ENCODE results near the gene HAPLN2.

HAPLN2 gene

DNA sequence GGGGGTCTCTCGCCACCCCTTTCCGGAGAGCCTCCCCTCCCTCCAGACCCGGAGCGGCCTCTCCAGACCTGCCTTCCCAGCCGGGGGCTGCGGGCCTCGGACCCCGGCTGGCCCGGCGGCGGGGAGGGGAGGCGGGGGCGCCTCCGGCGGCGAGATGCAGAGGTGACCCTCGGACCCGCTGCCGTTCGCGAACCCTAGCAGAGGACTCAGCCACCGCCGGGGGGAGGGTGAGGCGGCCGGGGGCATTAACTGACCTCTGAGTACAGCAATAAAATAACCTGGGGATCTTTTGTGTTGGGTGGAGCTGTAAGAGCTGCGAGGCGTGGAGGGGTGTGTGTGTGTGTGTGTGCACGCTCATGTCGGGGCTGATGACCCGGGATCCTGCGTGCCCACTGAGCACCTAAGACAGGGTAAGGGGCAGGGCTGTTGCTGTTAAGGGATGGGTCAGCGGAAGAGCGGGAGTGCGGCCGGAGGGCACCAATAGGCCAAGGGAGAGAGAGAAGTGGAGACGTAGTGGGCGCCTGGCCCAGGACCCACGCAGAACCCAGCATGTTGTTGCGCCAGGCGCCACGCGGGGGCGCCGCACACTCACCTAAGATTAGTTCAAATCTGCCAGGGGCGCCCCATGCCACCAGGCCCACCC lies 6.3 kb downstream of the HAPLN2 start (continued):
- TF ChIP-seq ZNF324 (tag by site-specific recombination; IDR thresholded peaks at IDR 0.05) (no peak), ZNF792 (tag by site-specific recombination; IDR thresholded peaks at IDR 0.05) (no peak), ZNF549 (tag by site-specific recombination; IDR thresholded peaks at IDR 0.05) (no peak), ZFP3 (tag by site-specific recombination; IDR thresholded peaks at IDR 0.05; ENCODE audit: low read depth) (no peak), ZNF610 (tag by site-specific recombination; IDR thresholded peaks at IDR 0.05; ENCODE audit: borderline replicate concordance) (no peak), KLF10 (tag by site-specific recombination; IDR thresholded peaks at IDR 0.05) (no peak; the same call in 1 of the 2 replicates), ZBTB48 (tag by site-specific recombination; IDR thresholded peaks at IDR 0.05) (peak; percentile 83), ZNF140 (tag by site-specific recombination; IDR thresholded peaks at IDR 0.05) (no peak), ZSCAN23 (tag by site-specific recombination; IDR thresholded peaks at IDR 0.05) (0 out of 2 replicates have a peak, but pooled peaks have one; percentile 34), OVOL3 (tag by site-specific recombination; IDR thresholded peaks at IDR 0.05) (no peak), ZNF560 (tag by site-specific recombination; IDR thresholded peaks at IDR 0.05; ENCODE audit: borderline replicate concordance) (no peak), ZNF121 (tag by site-specific recombination; IDR thresholded peaks at IDR 0.05) (no peak), ZNF777 (tag by site-specific recombination; IDR thresholded peaks at IDR 0.05; ENCODE audit: borderline replicate concordance) (peak; percentile 55; the same call in 1 of the 2 replicates), ZNF423 (tag by site-specific recombination; IDR thresholded peaks at IDR 0.05) (no peak), ZNF266 (tag by site-specific recombination; IDR thresholded peaks at IDR 0.05; ENCODE audit: low read depth) (no peak), KLF8 (tag by site-specific recombination; IDR thresholded peaks at IDR 0.05) (peak; percentile 37; the same call in 1 of the 2 replicates), ZNF16 (tag by site-specific recombination; IDR thresholded peaks at IDR 0.05; ENCODE audit: low read depth) (no peak), SETDB1 (IDR thresholded peaks at IDR 0.05; ENCODE audit: insufficient read length, low read length) (no peak), ZFP37 (tag by site-specific recombination; IDR thresholded peaks at IDR 0.05) (no peak), ZNF529 (tag by site-specific recombination; IDR thresholded peaks at IDR 0.05; ENCODE audit: insufficient replicate concordance) (no peak), ZNF157 (tag by site-specific recombination; IDR thresholded peaks at IDR 0.05) (no peak), ZBTB17 (tag by site-specific recombination; IDR thresholded peaks at IDR 0.05) (no peak), ZFHX2 (tag by site-specific recombination; conservative IDR thresholded peaks at IDR 0.05) (peak; percentile 80), ZNF24 (tag by site-specific recombination; IDR thresholded peaks at IDR 0.05) (0 out of 2 replicates have a peak, but pooled peaks have one; percentile 43), ZNF670 (tag by site-specific recombination; IDR thresholded peaks at IDR 0.05; ENCODE audit: low read depth) (no peak), ZNF184 (tag by site-specific recombination; IDR thresholded peaks at IDR 0.05) (no peak), ZNF133 (tag by site-specific recombination; IDR thresholded peaks at IDR 0.05) (no peak)
- TF ChIP-seq, protein P1, sequence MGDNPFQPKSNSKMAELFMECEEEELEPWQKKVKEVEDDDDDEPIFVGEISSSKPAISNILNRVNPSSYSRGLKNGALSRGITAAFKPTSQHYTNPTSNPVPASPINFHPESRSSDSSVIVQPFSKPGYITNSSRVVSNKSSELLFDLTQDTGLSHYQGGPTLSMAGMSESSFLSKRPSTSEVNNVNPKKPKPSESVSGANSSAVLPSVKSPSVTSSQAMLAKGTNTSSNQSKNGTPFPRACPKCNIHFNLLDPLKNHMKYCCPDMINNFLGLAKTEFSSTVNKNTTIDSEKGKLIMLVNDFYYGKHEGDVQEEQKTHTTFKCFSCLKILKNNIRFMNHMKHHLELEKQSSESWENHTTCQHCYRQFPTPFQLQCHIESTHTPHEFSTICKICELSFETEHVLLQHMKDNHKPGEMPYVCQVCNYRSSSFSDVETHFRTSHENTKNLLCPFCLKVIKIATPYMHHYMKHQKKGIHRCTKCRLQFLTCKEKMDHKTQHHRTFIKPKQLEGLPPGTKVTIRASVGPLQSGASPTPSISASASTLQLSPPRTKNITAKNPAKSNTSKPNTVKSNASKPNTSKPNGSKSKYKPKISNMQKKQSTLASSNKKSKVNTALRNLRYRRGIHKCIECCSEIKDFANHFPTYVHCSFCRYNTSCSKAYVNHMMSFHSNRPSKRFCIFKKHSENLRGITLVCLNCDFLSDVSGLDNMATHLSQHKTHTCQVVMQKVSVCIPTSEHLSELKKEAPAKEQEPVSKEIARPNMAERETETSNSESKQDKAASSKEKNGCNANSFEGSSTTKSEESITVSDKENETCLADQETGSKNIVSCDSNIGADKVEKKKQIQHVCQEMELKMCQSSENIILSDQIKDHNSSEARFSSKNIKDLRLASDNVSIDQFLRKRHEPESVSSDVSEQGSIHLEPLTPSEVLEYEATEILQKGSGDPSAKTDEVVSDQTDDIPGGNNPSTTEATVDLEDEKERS (tag by site-specific recombination; IDR thresholded peaks at IDR 0.05) = no peak
- TF ChIP-seq, protein P2, sequence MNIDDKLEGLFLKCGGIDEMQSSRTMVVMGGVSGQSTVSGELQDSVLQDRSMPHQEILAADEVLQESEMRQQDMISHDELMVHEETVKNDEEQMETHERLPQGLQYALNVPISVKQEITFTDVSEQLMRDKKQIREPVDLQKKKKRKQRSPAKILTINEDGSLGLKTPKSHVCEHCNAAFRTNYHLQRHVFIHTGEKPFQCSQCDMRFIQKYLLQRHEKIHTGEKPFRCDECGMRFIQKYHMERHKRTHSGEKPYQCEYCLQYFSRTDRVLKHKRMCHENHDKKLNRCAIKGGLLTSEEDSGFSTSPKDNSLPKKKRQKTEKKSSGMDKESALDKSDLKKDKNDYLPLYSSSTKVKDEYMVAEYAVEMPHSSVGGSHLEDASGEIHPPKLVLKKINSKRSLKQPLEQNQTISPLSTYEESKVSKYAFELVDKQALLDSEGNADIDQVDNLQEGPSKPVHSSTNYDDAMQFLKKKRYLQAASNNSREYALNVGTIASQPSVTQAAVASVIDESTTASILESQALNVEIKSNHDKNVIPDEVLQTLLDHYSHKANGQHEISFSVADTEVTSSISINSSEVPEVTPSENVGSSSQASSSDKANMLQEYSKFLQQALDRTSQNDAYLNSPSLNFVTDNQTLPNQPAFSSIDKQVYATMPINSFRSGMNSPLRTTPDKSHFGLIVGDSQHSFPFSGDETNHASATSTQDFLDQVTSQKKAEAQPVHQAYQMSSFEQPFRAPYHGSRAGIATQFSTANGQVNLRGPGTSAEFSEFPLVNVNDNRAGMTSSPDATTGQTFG (tag by site-specific recombination; IDR thresholded peaks at IDR 0.05; ENCODE audit: borderline replicate concordance) = no peak
- TF ChIP-seq, protein P3, sequence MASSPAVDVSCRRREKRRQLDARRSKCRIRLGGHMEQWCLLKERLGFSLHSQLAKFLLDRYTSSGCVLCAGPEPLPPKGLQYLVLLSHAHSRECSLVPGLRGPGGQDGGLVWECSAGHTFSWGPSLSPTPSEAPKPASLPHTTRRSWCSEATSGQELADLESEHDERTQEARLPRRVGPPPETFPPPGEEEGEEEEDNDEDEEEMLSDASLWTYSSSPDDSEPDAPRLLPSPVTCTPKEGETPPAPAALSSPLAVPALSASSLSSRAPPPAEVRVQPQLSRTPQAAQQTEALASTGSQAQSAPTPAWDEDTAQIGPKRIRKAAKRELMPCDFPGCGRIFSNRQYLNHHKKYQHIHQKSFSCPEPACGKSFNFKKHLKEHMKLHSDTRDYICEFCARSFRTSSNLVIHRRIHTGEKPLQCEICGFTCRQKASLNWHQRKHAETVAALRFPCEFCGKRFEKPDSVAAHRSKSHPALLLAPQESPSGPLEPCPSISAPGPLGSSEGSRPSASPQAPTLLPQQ (tag by site-specific recombination; IDR thresholded peaks at IDR 0.05) = 0 out of 2 replicates have a peak, but pooled peaks have one; percentile 11
- TF ChIP-seq, protein P4, sequence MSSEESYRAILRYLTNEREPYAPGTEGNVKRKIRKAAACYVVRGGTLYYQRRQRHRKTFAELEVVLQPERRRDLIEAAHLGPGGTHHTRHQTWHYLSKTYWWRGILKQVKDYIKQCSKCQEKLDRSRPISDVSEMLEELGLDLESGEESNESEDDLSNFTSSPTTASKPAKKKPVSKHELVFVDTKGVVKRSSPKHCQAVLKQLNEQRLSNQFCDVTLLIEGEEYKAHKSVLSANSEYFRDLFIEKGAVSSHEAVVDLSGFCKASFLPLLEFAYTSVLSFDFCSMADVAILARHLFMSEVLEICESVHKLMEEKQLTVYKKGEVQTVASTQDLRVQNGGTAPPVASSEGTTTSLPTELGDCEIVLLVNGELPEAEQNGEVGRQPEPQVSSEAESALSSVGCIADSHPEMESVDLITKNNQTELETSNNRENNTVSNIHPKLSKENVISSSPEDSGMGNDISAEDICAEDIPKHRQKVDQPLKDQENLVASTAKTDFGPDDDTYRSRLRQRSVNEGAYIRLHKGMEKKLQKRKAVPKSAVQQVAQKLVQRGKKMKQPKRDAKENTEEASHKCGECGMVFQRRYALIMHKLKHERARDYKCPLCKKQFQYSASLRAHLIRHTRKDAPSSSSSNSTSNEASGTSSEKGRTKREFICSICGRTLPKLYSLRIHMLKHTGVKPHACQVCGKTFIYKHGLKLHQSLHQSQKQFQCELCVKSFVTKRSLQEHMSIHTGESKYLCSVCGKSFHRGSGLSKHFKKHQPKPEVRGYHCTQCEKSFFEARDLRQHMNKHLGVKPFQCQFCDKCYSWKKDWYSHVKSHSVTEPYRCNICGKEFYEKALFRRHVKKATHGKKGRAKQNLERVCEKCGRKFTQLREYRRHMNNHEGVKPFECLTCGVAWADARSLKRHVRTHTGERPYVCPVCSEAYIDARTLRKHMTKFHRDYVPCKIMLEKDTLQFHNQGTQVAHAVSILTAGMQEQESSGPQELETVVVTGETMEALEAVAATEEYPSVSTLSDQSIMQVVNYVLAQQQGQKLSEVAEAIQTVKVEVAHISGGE (tag by site-specific recombination; conservative IDR thresholded peaks at IDR 0.05; ENCODE audit: low read depth) = peak; percentile 35; the same call in 1 of the 2 replicates
